HG02588 (cell line): ENCODE measurements around the gene XXYLT1.

ENCODE experiments used
- ATAC-seq: cut with Tn5 transposase; IDR thresholded peaks from one replicate; pipeline ENCODE4 v1.9.1; 2021; ENCODE audit warnings: mild to moderate bottlenecking, moderate library complexity; ENCODE audit not compliant: unreplicated experiment

XXYLT1 gene

DNA sequence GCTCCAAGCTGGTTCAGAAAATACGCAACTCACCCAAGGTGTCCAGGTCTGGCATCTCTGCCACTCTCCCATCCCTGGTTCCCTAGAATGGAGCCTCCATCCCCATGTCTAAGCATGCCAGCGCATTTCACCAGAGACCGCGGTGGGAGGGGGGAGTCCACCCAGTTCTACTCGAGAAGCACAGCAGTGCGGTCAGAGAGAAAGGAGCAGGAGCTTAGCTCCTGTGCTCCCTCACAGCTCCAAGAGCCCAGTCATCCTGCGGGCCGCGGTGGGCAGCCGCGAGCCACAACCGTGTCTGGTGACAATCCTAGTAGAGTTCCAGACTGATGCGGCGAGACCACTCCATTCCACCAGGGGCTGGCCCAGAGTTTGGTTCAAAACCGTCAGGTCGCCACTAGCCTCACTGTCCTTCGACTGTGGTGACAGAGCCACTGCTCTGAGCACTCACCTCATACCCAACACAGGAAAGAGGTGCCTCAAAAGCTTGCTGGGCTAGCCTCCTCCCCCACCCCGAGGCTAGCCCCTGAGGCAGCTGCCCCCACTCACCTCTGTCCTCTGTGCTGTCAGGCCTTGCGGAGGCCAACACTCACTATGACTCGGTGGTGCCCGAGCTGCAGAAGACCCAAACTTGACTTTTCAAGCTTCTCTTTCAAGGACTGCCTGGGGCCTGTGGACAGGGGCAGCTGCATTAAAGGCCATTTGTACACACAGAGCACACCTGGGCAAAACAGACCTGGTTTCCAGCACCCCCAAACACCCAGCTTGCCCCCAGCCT lies 185.4 kb downstream of the XXYLT1 start:
- no peak for ATAC-seq

DNA sequence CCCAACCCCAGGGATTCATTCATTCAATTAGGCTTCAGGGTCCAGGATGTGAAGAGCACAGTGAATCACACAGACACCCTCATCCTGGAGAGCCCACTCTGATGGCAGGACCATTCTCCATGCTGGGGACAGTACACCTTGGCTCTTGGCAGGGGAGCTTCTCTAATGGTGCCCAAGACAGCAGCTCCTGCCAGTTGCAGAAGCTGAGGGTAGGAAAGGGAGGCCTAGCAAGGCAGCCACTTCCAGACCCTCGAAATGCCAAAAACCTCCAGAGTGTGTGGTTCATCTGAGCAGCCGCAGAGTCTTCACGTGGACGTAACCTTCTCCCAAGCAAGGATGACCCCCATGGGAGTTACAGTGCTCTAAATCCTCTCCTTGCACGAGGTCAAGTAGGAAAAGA lies 186.2 kb downstream of the XXYLT1 start:
- no peak for ATAC-seq

DNA sequence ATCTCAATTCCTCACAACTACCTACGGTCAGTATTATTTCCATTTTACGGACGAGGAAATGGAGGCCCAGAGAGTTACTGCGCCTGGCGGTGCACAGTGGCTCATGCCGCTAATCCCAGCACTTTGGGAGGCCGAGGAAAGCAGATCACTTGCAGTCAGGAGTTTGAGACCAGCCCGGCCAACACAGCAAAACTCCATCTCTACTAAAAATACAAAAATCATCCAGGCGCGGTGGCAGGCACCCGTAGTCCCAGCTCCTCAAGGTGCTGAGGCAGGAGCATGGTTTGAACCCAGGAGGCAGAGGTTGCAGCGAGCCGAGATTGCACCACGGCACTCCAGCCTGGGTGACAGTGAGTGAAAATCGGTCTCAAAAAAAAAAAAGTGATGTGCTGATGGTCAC lies 187.3 kb downstream of the XXYLT1 start:
- no peak for ATAC-seq

DNA sequence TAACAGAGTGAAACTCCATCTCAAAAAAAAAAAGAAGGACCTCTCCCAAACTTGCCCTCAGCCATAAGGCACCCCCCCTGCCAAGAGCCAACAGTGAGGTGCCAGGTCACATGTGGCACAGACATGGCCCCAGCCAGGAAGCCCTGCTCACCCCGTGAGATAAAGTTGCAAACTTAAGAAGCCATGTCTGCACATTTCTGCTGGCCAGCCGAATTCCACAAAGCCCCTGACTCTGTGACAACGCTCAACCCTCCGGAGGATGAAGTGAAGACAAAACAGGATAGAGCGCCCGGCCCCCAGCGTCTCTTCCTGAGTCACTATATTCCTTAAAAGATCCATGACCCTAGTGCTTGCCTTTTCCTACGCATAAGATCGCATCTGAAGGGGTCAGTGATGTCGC lies 188.1 kb downstream of the XXYLT1 start:
- no peak for ATAC-seq

DNA sequence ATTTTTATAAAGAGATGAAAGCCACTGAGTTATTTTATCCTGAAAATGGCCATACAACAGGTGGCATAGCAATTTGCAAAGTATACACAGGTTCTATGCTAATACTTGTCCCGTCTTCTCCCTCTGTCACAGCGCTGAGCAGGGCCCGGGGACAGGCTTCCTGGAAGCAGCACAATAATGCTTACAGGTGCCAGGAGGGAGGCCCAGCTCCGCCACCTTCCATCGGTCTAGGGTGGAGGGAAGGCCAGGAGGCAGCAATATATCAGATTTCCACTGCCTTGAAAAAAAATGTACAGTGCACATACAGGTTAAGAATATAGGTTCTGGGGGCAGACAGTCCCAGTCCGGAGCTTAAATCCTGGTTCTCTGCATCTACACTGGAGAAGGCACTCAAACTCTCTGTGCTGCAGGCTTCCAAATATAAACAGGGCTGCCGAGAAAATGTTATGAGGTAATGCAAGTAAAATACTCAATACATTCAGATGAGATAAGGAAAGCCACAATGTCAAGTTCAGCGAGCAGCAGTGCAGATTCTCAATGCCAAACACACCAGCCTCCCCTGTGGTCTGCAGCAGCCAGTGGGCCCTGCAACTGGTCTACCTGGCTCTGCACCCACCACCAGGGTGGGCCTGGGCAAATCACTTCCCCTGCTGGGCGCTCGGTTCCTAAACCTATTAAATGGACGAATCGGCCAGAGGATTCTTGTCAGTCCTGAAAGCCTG lies 189.6 kb downstream of the XXYLT1 start:
- no peak for ATAC-seq

DNA sequence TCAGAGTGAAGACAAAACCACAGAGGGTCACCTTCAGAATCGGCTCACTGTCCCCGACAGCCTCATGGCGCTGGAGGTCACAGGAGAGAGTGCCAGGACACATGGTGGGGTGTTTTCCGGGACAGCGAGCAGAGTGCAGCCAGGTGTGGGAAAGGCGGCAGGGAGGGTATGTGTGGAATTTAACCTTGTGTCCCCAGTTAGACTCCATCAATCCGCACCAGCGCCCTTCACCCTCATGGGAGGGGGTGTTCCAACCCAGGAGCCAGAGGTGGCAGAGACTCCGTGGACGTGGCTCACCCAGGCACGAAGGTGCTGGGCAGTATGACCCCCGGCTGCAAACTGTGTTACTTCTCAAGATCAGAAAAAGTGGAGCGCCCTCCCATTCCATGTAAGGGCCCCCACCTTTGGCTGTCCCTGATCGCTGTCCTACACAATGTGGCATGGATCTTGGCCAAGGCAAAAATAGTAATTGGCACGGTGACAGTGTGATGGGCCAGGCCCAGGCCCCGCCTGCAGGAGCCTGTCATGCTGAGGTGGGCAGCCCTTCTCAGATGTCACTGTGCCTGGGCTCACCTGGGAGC lies 190.3 kb downstream of the XXYLT1 start:
- ATAC-seq = no peak

DNA sequence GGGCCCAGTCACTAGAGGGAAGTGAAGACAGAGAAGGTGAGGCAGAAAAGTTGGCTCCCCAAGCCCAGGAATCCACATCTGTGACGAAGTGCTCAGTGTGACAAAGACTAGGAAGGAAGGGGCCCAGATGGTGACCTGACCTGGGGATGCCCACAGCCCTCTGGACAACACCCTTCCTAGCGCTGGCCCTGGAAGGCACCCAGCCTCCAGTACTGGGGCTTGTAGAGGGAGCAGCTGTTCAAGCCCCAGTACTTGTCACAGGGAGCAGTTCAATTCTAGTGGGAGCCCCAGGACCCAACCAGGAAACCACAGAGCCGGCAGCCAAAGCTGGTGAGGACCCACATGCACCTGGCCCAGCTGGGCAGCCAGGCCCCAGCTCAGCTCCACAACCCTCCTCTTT lies 190.8 kb downstream of the XXYLT1 start:
- no peak for ATAC-seq

DNA sequence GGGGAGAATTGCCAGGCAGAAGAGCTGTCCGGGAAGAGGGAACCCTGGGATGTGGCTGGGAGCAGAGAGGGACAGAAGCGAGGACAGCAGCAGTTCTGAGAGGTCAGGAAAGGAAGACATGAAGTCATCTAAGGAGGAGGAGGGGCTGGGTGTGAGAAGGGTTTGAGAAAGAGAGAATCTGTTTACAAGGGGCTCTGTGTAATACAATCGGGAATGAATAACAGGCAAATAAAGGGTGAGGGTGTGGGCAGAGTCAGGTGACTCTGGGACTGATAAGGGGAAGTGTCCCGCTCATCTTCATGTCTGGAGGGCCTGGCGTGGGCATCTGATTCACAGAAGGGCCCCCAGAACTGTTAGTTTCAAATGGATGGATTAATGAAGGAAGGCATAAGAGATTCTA lies 191.3 kb downstream of the XXYLT1 start:
- no peak for ATAC-seq

DNA sequence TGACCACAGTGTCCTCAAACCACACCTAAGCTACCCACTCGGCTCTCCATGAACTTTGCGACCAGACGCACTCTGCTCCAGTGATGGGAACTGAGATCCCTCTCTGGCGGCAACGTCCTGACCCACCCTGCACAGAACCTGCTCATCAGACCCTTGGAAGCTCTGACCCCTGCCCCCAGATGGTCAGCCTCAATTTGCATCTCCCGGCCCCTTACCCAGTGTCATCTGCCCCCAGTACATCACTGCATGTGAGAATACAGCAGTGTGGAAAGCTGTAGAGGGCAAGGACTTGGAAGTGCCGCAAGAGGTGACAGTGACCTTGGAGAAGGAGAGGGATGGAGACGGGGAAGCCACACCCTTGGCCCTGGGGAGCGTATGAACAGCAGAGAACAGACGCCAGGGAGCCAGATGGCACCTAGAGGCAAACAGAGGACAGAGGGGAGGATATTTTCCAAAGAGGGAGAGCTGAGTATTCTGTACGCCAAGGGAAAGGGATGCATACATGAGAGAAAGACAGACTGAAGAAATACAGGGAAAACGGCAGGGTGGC lies 192.0 kb downstream of the XXYLT1 start:
- no peak for ATAC-seq

DNA sequence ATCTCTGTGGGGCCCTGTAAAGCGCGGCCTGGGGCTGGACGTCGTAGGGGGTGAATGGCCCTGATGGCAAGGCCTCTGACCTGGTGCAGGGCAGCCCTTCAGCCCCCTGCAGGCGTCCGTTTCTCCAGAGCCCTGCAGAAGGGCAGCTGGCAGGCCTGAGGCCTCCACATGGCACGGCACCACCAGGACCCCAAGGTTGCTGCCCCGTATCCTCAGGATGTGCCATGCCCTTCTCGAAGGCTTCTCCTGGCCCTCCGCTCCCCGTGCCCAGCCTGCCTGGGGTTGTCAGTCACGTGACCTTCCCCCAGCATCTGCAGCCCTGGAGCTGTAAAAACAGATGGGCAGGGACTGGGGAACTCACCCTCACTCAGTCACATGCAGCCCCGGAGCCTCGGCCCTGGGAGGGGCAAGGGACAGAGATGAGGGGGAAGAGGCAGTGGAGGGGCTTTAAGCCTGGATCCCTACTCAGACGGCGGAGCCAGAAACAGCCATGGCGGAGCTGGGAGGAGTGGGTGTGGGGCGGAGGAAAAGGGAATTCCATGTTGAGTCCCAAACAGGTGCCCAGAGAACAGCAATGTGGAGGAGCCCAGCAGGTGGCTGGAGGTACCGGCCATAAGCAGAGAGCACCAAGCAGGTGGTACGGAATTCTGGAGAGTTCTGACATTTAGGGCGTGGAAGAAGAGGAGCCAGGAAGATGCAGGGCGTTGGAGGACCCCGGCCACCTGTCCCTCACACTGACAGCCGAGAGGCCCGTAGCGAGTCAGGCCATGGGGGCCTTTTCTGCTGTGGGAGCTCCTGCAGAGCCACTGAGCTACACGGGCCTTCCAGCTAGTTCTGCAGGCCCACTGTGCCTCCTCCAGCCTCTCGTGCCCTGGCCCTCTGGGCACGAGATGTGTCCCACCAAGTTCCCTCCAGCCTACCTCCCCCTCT lies 193.1 kb downstream of the XXYLT1 start:
- no peak for ATAC-seq

DNA sequence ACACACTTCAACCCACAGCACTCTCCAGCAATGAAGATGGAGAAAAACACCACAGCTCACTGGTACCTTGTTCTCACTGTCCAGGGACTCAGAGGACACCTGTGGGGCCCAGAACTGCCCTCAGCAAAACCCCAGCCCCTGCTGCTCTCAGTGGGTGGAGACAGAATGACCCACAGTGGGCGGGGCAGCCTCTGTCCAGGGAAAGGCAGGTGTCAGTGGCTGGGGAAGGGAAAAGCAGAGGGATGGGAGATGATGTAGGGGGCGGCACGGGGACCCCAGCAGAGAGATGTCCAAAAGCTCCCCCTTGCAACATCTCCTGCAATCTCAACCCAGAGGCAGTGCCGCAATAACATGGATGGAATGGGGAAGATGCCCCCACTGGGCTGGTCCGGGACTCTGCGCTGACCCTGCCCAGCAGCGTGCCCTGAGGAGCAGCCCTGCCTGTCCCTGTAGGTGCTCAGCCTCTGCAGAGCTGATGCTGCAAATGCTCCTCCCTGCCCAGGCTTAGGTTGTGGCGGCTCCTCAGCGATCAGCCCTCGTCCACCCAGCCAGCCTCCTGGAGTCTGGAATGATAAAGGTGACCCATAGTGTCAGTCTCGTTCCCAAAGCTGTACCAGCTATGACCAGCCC lies 193.9 kb downstream of the XXYLT1 start:
- ATAC-seq = no peak

DNA sequence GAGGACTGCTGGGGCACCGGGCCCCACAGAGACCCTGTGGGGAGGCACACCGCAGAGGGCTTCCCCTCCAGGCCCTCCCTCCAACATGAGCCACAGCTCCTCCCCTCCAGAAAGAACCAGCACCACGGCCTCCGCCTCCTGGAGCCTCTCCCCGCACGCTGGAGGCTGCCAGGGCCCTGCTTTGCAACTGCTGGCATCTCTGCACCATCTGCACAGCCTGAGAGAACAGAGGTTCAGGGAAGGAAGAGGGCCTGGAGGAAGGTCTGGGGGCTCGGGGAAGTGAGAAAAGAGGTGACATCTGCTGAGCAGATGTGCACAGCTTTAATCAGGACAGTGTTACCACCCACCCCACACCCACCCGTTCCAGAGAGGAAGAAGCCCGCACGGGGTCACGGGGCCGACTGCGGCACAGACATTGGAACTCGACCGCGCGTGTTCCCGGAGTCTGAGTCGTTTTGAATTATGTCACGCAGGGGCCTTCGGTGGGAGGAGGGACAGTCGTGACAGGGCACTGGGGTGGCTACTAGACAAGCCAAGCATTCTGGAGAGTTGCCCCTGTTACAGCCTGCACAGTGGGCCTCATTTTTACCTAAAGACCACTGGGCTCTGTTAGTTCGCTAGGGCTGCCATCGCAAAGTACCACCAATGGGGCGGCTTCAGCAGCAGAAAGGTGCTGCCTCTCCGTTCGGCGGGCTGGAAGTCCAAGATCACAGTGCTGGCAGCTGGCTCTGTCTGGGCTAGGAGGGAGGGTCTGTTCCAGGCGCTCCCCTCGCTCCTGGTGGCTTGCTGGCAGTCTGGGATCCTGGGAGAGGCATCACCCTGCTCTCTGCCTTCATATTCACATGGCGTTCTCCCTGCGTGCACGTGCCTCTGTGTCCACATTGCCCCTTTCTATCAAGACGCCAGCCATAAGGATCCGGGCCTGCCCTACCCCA lies 194.8 kb downstream of the XXYLT1 start:
- ATAC-seq = no peak

DNA sequence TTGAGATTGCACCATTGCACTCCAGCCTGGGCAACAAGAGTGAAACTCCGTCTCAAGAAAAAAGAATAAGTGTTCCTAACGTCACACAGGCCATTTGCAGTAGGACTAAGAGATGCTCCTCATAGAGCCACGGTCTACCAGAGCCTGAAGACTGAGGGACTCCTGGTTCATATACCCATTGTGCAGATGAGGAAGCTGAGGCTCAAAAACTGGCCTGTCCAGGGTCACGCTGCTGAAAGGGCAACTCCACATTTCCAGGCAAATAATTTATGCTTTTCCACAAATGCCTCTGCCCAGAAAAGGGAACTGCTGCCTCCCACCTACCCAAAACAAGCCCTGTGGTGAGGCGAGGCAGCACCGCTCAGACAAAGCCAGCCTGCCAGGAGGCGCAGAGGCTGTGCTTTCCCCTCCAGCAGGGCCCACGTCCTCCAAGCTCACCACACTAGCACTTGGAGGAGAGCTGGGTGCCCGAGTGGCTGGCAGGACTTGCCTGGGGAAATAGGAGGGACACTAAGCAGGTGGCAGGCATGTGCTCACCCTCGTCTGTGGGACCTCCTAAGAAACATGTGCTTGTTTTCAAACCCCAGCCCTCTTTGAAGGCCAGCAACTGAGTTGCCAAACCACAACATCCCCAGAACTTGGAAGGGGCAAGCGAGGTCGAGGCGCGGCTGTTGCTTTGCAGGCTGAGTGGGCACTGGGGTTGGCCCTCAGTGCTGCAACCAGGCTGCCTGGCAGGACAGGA lies 195.6 kb downstream of the XXYLT1 start:
- no peak for ATAC-seq

DNA sequence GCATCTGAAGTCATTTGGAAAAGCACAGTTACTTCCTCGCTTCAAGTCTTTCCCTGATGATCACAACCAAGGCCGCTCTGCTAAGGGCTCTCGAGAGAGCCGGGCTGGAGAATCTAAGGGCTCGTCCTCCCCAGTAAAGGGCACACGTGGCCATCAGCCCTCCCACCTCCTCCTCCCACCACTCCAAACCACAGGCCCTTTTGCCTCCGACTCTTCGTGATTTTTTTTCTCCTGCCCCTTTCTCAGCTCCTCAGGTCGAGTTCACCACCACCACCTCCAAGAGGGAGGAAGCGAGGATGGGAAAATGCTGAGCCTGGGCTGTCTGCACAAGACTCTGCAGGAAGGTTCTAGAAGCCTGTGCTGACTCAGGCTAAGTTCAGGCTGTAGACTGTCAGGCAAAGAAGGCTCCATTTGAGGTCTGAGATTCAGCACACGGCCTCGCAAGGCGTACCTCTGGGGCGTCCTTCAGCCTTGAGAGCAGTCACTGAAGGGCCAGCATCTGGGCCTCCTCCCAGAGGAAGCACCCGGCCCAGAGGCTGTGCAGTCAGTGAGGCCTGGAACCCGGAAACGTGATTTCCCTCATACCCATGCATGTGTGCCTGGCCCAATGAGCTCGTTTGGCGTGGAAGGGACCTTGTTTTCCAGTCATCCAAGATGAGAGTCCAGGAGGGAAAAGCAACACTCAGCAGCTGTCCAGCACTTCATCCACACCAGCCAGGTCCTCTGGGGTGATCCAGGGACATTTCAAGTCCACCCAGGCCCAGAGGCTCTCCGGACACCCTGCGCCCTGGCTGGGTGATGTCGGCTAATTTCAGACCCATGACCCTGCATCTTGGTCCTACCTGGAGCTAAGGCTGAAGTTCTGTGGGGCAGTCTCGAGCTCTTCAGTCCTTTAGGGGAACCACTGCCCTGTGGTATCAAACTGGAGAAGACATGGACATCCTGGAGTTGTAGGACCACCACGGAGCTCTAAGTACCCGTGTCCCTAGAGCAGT lies 196.8 kb downstream of the XXYLT1 start:
- ATAC-seq = no peak

DNA sequence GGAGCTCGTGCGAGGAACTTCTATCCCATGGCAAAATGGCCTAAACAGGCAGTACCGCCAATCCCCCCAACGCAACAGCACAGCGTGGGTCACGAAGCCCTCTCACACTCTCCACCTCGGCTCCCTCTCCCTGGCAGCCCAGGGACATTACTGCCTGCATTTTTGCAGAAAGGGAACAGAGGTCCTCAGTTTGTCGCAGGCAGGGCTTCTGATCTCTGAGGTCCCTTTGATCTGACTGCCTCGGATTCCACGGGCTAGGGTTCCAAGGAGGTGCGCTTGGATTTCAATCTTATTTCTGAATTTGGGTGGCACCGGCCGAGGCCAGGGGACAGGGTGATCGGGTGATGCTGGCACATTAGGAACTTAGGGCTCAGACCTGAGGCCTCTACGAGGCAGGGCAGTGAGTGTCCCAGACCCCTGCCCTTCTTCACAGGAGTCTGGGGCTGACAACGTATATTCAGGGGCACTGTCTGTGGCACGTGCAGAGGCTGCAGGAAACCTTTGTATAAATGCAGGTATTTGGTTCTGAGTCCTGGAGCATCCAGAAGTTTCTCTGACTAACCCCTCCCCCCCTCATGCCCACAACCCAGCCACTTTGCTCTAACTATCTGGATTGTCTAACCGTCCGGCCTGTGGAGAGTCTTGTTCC lies 197.9 kb downstream of the XXYLT1 start:
- no peak for ATAC-seq

DNA sequence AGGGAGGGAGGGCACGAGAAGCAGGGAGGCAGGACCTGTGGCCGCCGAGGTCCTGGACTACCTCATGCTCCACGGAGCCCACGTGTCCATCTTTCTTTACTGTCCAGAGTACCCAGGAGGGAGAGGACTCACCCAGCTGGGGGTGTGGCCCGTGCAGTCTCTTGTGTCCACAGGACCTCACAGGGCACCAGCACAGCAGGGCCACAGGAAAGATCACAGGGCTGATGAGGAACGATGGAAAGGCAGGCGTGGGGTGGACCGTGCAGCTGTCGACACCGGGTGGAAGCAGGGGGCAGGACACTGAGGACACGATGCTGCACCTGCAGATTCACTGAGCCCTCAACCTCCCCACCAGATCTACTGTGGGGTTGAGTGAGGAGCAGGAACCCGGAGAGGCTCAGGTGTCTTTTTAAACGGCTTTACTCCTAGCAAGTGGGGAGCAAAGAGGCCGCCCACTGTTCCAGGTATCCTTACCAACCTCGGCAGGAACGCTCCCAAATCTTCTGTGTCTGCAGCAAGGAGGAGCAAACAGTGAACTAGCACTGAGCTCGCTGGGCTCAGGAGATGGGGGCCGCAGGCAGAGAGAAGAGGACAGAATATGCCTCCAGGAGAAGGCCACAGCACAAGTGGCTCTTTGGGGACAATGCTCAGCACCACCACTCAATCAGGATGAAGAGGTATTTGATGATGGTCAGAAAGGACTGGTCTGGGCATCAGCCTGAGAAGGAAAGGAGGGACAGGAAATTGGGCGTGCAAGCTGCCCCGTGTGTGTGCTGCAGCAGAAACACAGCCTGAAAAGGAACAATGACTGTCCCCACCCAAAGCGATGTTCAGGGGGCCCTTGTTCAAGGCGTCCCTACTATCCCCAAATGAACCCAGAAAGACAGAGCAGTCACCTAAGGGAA lies 198.8 kb downstream of the XXYLT1 start:
- ATAC-seq = no peak
